SK-N-SH (cell line): ENCODE results near the gene FBXL12. TPM values are rescaled to one million over a fixed set of nuclear protein-coding genes. Genes with fewer than 3 reads are reported as not detected.

Experiments used
- CTCF ChIA-PET: fragments of 300-600, 350-600 bp; formaldehyde crosslinking; extraction: SDS; loops from one replicate; lab custom pipeline; 2021; lab: Yijun Ruan, JAX
- POLR2A ChIA-PET: fragments of 350-600 bp; sonication (Branson Sonifier 250); formaldehyde crosslinking; extraction: SDS; loops from one replicate; lab custom pipeline; 2020; ENCODE audit warnings: antibody characterized with exemption, inconsistent platforms; lab: Yijun Ruan, JAX
- DNase-seq: peaks from one replicate; pipeline ENCODE4 v3.0.0; 2012
- H2AFZ ChIP-seq: fragments of 200-600 bp; sonication (generic); 2 replicates; pipeline ENCODE4 v1.8.1; 2016; ENCODE audit warnings: antibody characterized with exemption, mild to moderate bottlenecking, low read depth
- H3F3A ChIP-seq: fragments of 200-600 bp; sonication (generic); replicated peaks from 2 replicates; pipeline ENCODE3; 2016; ENCODE audit warnings: antibody characterized with exemption, mild to moderate bottlenecking; ENCODE audit not compliant: insufficient read depth
- H3K27ac ChIP-seq, 2 experiments: fragments of 200-500 bp in 1 of 2; fragments of 200-600 bp in 1 of 2; sonication (Bioruptor generic) in 1 of 2; sonication (generic), shearing (Covaris generic) in 1 of 2; 2 replicates each; pipeline versions ENCODE4 v1.5.1 to v1.6.1; 2014 to 2016; ENCODE audit warnings: low read depth in 2 of 2, inconsistent platforms in 1 of 2, low read length in 1 of 2, mild to moderate bottlenecking in 1 of 2, mixed read lengths in 1 of 2
- H3K27me3 ChIP-seq: fragments of 200-600 bp; sonication (generic), shearing (Covaris generic); 2 replicates; pipeline ENCODE4 v1.6.1; 2016; ENCODE audit warnings: mixed run types; ENCODE audit not compliant: insufficient read depth
- H3K36me3 ChIP-seq, 2 experiments: fragments of 200-500 bp in 1 of 2; fragments of 200-600 bp in 1 of 2; sonication (Bioruptor generic) in 1 of 2; sonication (generic) in 1 of 2; replicated peaks in 1 of 2; 2 replicates each; pipeline versions ENCODE3 to v1.5.1; 2014 to 2016; ENCODE audit warnings: low read length in 1 of 2, mild to moderate bottlenecking in 1 of 2; ENCODE audit not compliant: insufficient read depth in 2 of 2, control insufficient read depth in 1 of 2
- H3K4me1 ChIP-seq, 2 experiments: fragments of 200-500 bp in 1 of 2; fragments of 200-600 bp in 1 of 2; sonication (Bioruptor generic) in 1 of 2; sonication (generic), shearing (Covaris generic) in 1 of 2; 2 replicates each; pipeline versions ENCODE4 v1.5.1 to v1.6.1; 2014 to 2016; ENCODE audit warnings: low read depth in 1 of 2, low read length in 1 of 2, mixed run types in 1 of 2; ENCODE audit not compliant: insufficient read depth in 2 of 2, control insufficient read depth in 1 of 2
- H3K4me2 ChIP-seq: fragments of 200-600 bp; sonication (generic), shearing (Covaris generic); 2 replicates; pipeline ENCODE4 v1.6.1; 2017; ENCODE audit warnings: mixed run types
- H3K4me3 ChIP-seq, 2 experiments: fragments of 200-500 bp in 1 of 2; fragments of 200-600 bp in 1 of 2; sonication (Bioruptor generic) in 1 of 2; sonication (generic), shearing (Covaris generic) in 1 of 2; 2 replicates each; pipeline versions ENCODE4 v1.5.1 to v1.8.1; 2014 to 2016; ENCODE audit warnings: low read depth in 2 of 2, inconsistent platforms in 1 of 2, low read length in 1 of 2, mild to moderate bottlenecking in 1 of 2, mixed read lengths in 1 of 2, moderate library complexity in 1 of 2
- H3K79me2 ChIP-seq: fragments of 200-600 bp; sonication (generic); 2 replicates; pipeline ENCODE4 v1.8.1; 2017; ENCODE audit warnings: mild to moderate bottlenecking; ENCODE audit not compliant: insufficient read depth
- H3K9ac ChIP-seq: fragments of 200-600 bp; sonication (generic); 2 replicates; pipeline ENCODE4 v1.6.1; 2017; ENCODE audit warnings: mixed run types
- H3K9me2 ChIP-seq: fragments of 200-600 bp; sonication (generic); 2 replicates; pipeline ENCODE4 v1.6.1; 2017; ENCODE audit warnings: mixed run types
- H3K9me3 ChIP-seq: fragments of 200-600 bp; sonication (generic); 2 replicates; pipeline ENCODE4 v1.6.1; 2017; ENCODE audit warnings: mixed run types, mild to moderate bottlenecking, moderate library complexity
- H4K20me1 ChIP-seq: fragments of 200-600 bp; sonication (generic); 2 replicates; pipeline ENCODE4 v1.6.1; 2017; ENCODE audit warnings: mild to moderate bottlenecking, mixed run types; ENCODE audit not compliant: insufficient read depth
- MXI1 ChIP-seq: IDR thresholded peaks from 2 replicates; pipeline ENCODE4 v1.6.1; 2012; ENCODE audit warnings: mild to moderate bottlenecking, low read depth, low read length, improper control_type of control experiment
- SIN3A ChIP-seq: IDR thresholded peaks from 2 replicates; pipeline ENCODE4 v1.6.1; 2012; ENCODE audit warnings: low read depth, mild to moderate bottlenecking, low read length, moderate library complexity, borderline replicate concordance
- YY1 ChIP-seq: IDR thresholded peaks from 2 replicates; pipeline ENCODE4 v1.4.0; 2012; ENCODE audit warnings: low read depth, mild to moderate bottlenecking
- WGBS: methylation state at CpG from one replicate; pipeline ENCODE4 v1.1.6; 2017; ENCODE audit warnings: low lambda C conversion rate; 5-methylcytosine and 5-hydroxymethylcytosine counted together
- polyA plus RNA-seq, 3 experiments: library from polyadenylated mRNA; depleted of rRNA; stranded (reverse); fragments of >200 nt; gene quantifications; 2 replicates each; pipeline ENCODE4 v1.2.3, GENCODE V29; 2012
- TF ChIP-seq, protein P1 (sequence below): fragments of 150-350 bp; IDR thresholded peaks from 2 replicates; pipeline ENCODE4 v1.6.1; 2016; ENCODE audit warnings: mild to moderate bottlenecking, low read depth, low read length
- TF ChIP-seq, protein P2 (sequence below): IDR thresholded peaks from 2 replicates; pipeline ENCODE4 v1.4.0; 2012; ENCODE audit warnings: low read depth
- TF ChIP-seq, protein P3 (sequence below): fragments of 150-350 bp; IDR thresholded peaks from 2 replicates; pipeline ENCODE4 v1.6.1; 2017; ENCODE audit warnings: antibody characterized with exemption, low read length, low read depth, borderline replicate concordance
- TF ChIP-seq, protein P4 (sequence below): IDR thresholded peaks from 2 replicates; pipeline ENCODE4; 2012

FBXL12 gene
- polyA plus RNA-seq, 1 of the 3 experiments (the other 2 are of a cell fraction), result 27.1 TPM

DNA sequence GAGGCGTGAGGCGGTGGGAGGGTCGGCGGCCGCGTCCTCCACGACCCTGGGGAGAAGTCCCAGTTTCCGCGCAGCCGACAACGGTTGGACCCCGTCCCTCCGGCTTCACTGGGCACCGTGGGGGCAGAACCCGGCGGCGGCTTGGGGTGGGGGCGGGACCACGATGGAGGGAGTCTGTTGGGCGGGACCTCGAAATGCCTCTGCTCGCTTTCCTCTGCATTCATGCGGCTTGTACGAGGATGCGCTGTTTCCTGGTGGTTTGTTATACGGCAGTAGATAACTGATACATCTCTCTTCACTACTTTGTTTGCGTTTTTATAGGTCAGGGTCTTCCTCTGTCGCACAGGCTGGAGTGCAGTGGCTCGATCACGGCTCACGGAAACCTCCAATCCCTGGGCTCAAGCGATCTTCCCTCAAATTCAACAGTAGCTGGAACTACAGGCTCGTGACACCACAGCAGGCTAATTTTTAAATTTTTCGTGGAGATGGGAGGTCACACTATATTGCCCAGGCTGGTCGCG lies 25.7 kb downstream of the FBXL12 start:
- Histone ChIP-seq H3K9me2 (no peaks in the 10 kb centered on the region), H3K4me1 (peaks cover 3 to 4% of the 10 kb centered on the region in 2 experiments; a peak in 1 of 4 replicates), H3K9me3 (no peaks in the 10 kb centered on the region), H3K36me3 (no peaks in the 10 kb centered on the region), H3F3A (no peaks in the 10 kb centered on the region), H3K4me2 (peak overlapping the region; percentile 81), H4K20me1 (no peaks in the 10 kb centered on the region), H3K27me3 (no peaks in the 10 kb centered on the region), H3K4me3 (peak overlapping the region; percentile 62 to 94), H2AFZ (peak overlapping the region; percentile 100; the same call in 1 of the 2 replicates), H3K9ac (peak overlapping the region; percentile 63; the same call in 1 of the 2 replicates), H3K27ac (peak overlapping the region; percentile 69 to 72; a peak in 3 of 4 replicates), H3K79me2 (no peaks in the 10 kb centered on the region)
- ChIA-PET POLR2A (interaction anchor here (1.2 kb wide), 1 partner anchor 171 kb away, joined by 5 read pairs; no protein-coding TSS in a partner anchor), CTCF (interaction anchor here (1.2 to 2.0 kb wide), 3 partner anchors 11 to 588 kb away, joined by 4 to 20 read pairs (median 5); no protein-coding TSS in a partner anchor)
- no peak for DNase-seq
- 56% methylated on average over 16 of the region's 36 CpGs for WGBS
- TF ChIP-seq, protein P1, sequence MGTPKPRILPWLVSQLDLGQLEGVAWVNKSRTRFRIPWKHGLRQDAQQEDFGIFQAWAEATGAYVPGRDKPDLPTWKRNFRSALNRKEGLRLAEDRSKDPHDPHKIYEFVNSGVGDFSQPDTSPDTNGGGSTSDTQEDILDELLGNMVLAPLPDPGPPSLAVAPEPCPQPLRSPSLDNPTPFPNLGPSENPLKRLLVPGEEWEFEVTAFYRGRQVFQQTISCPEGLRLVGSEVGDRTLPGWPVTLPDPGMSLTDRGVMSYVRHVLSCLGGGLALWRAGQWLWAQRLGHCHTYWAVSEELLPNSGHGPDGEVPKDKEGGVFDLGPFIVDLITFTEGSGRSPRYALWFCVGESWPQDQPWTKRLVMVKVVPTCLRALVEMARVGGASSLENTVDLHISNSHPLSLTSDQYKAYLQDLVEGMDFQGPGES, result no peak
- TF ChIP-seq, protein P2, sequence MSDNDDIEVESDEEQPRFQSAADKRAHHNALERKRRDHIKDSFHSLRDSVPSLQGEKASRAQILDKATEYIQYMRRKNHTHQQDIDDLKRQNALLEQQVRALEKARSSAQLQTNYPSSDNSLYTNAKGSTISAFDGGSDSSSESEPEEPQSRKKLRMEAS, result peak; percentile 3; the same call in 1 of the 2 replicates
- TF ChIP-seq, all 33 proteins: peak for 1

DNA sequence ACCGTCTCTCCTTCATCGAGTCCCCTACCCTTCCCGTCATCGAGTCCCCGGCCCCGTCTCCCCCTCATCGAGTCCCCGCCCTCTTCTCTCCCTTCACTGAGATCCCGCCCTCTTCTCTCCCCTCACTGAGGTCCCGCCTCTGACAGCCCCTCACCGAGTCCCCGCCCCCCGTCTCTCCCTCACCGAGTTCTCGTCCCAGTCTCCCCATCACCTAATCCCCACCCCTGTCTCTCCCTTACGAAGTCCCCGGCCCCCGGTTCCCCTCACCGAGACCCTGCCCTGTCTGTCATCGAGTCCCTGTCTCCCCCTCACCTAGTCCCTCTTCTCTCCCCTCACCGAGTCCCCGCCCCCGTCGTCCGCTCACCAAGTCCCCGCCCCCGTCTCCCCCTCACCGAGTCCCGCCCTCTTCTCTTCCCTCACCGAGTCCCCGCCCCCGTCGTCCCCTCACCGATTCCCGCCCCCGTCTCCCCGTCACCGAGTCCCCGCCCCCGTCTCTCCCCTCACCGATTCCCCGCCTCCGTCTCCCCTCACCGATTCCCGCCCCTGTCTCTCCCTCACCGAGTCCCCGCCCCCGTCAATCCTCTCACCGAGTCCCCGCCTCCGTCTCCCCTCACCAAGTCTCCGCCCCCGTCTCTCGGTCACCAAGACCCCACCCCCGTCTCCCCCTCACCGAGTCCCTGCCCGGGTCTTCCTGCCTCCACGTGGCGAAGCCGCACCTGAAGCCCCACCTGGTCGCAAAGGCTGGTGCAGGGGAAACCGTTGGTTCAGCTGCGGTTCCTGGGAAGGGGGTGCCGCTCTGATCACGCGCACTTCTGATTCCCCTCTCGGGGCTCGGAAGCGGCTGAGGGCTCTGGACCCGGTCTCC lies 26.4 kb downstream of the FBXL12 start:
- Histone ChIP-seq H3K36me3 (no peaks in the 10 kb centered on the region), H3K4me2 (peak overlapping the region; percentile 81), H3K4me1 (peaks cover 3 to 4% of the 10 kb centered on the region in 2 experiments; a peak in 1 of 4 replicates), H4K20me1 (no peaks in the 10 kb centered on the region), H3K9me2 (no peaks in the 10 kb centered on the region), H3K27ac (peak overlapping the region; percentile 72 to 80), H3K4me3 (peak overlapping the region; percentile 62 to 94), H3K9ac (peak overlapping the region; percentile 68; the same call in 1 of the 2 replicates), H3K9me3 (no peaks in the 10 kb centered on the region), H3F3A (no peaks in the 10 kb centered on the region), H3K27me3 (no peaks in the 10 kb centered on the region), H2AFZ (peak overlapping the region; percentile 100; the same call in 1 of the 2 replicates), H3K79me2 (no peaks in the 10 kb centered on the region)
- POLR2A ChIA-PET, result interaction anchor here (1.2 kb wide), 1 partner anchor 170 kb away, joined by 5 read pairs; no protein-coding TSS in a partner anchor
- CTCF ChIA-PET, result interaction anchor here (1.2 to 2.0 kb wide), 3 partner anchors 10 to 587 kb away, joined by 4 to 20 read pairs (median 5); no protein-coding TSS in a partner anchor
- TF ChIP-seq, protein P2, result peak; percentile 81
- TF ChIP-seq, protein P3, sequence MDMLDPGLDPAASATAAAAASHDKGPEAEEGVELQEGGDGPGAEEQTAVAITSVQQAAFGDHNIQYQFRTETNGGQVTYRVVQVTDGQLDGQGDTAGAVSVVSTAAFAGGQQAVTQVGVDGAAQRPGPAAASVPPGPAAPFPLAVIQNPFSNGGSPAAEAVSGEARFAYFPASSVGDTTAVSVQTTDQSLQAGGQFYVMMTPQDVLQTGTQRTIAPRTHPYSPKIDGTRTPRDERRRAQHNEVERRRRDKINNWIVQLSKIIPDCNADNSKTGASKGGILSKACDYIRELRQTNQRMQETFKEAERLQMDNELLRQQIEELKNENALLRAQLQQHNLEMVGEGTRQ, result no peak
- TF ChIP-seq SIN3A, result peak; percentile 22; the same call in 1 of the 2 replicates
- TF ChIP-seq, protein P4, sequence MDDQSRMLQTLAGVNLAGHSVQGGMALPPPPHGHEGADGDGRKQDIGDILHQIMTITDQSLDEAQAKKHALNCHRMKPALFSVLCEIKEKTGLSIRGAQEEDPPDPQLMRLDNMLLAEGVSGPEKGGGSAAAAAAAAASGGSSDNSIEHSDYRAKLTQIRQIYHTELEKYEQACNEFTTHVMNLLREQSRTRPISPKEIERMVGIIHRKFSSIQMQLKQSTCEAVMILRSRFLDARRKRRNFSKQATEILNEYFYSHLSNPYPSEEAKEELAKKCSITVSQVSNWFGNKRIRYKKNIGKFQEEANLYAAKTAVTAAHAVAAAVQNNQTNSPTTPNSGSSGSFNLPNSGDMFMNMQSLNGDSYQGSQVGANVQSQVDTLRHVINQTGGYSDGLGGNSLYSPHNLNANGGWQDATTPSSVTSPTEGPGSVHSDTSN, result peak; percentile 45; the same call in 1 of the 2 replicates
- TF ChIP-seq MXI1, result peak; percentile 96
- no peak for TF ChIP-seq YY1
- WGBS, result 4% methylated on average over 56 of the region's 70 CpGs
- DNase-seq, result peak; percentile 92
